ENCODE data around the gene CST6. TPM values are rescaled to one million over a fixed set of nuclear protein-coding genes. Genes with fewer than 3 reads are reported as not detected.
"Not testable (repeated sequence)": the region's sequence is repeated elsewhere in the genome, so short reads cannot be mapped to it uniquely, and the experiment has no call there.

Gene CST6
- total RNA-seq, 2 donors from 2014 or later: 0.56 TPM; not detected in 1

DNA sequence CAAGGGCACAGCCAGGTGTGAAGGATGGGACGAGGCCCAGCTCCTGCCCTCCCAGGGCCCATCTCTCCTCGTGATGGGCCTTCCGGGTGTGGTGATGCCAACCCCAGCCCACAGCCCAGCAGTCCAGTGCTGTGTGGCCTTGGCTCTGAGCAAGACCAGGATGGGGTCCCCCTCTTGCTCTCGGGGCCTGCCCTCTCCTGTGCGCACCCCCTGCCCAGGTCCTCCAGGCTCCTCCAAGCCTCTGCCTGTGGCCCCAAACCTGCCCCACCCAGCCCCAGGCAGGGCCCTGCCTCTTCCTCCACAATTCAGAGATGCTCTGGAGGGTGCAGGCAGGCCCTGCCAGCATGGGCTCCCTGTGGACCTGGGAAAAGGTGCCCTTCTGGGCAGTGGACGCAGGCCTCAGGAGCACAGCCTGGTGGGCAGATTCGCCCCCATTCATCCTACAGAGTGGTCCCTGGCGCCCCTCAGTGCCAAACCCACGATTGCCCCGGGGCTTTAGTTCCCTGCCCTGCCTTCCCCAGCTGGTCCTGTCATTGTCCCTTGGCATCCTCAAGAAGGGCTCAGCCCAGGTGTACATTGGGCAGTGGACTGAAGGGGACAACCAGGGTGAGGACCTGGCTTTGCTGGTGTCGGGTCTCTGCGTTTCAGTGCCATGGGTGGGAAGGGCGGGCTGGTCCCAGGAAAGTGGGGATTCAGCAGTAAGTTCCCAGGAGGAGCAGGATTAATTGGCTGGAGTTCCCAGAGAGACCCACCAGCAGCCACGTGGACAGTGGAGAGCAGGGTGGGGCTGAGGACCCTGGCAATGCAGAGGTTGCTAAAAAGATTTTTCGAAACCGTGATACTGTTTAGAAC is 29.6 kb upstream of the CST6 start:
- intact Hi-C loops (cut with DNase I): no loop called here

DNA sequence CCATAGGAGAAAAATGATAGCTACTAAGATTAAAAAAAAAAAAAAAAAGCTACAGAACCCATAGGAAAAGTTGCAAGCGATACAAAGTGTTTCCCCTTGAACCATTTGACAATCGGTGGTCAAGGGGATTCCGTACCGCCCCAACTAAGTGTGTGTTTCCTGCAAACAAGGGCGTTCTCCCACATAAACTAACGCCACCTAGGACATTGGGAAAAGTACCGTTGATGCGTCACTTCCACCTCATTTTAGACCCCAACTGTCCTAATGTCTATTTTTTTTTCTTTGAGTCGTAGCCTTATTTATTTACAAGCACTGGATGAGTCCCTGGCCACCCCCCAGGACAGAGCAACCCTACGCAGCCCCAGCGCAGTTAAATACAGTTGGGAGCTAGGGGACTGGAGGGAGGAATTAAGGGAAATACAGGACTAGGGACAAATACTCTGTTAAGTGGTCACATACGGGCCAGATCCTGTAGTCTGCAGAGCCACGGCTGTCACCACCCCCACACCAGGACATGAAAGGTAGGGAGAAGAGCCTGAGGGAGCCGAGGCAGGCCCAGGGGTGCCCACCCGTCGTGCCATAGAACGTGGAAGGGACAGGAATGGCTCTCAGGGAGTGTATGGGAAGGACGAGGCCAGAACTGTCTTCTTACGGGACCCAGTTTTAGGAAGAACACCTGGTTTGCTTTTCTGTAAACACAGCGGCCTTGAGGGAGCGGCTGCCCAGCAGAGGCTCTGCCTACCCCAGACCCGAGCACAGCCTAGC is 28.8 kb upstream of the CST6 start:
- DNase-seq (ENCODE audit: low spot score): peak; percentile 56

More for the DNA sequence above, 29.6 kb upstream of the CST6 start:
- DNase-seq (ENCODE audit: low spot score): peak; percentile 56

DNA sequence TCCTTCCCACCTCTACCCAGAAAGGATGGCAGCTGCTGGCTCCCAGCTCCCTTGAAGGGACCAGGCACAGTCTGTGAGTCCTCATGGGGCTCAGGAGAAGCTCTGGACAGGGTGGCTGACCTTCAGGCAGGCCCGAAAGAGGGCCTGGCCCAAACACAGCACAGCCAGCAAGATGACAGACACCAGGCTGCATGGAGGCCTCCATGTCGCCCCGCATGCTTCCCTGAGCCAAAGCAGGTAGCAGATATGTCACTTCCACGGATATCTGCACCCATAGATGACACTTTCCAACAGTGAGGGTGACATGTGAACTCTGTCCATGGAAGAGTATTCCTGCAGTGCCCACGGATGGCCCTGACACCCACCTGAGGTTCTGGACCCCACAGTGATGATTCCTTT is 28.2 kb upstream of the CST6 start:
- intact Hi-C loops (cut with DNase I): no loop called here

More for the DNA sequence above, 28.8 kb upstream of the CST6 start:
- intact Hi-C loops (cut with DNase I): no loop called here

DNA sequence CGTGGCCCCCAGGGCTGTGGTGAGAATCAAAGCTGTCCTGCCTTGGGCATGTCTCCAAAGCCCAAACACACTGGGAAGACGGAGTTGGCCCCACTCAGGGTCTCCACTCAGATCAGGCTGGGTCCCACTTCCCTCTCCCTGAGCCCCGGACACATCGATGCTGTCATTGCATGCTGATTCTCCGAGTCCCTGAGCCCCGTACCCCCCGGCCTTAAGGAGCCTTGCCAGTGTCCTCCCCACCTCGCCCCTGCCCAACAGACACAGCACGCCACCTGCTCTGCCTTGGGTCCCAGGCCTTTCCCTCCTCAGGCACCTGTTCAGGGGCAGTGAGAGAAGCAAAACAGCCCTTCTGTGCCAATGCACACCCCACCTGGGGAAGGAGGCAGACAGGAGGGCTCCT is 24.5 kb upstream of the CST6 start:
- DNase-seq (ENCODE audit: low spot score): peak; percentile 76
- intact Hi-C loops (cut with DNase I): loop anchor here in 1 of 2 donors (5.0 kb wide), 1 partner anchor 105 kb away; no protein-coding TSS in a partner anchor

More for the DNA sequence above, 28.2 kb upstream of the CST6 start:
- DNase-seq (ENCODE audit: low spot score): peak; percentile 58

DNA sequence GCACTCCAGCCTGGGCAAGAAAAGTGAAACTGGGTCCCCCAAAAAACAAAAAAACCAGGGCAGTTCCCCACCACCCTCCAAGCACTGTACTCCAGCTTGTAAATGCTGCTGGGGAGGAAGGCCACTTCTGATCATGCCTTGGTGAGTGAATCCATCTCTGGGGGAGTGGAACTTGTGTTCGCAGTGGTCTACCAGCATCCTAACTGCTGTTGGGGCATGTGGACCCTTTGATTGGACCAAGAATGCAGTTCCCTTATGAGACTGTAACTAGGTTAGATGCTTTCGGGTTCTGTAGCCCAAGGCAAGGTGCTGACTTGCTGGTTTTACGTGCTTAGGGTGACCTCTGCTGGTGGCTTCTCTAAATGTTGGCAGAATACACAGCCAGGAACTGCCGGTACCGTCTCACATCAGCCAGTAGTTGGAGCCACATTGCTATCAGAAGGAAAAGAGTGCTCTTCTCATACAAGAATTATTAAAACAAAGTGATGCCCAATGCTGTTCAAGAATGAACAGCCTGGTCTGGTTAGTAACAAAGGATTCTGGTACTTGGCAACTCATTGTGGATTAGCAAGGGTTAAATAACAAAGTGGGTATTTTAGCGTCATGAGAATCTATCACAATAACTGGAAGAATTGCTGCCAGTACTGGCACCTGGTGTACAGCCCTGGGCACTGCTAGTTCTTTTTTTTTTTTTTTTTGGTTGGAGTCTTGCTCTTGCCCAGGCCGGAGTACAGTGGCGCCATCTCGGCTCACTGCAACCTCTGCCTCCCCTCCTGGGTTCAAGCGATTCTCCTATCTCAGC is 22.8 kb upstream of the CST6 start:
- DNase-seq (ENCODE audit: low spot score): peak; percentile 91
- intact Hi-C loops (cut with DNase I): loop anchor here (2.0 to 5.0 kb wide), 2 partner anchors 104 to 107 kb away; no protein-coding TSS in a partner anchor

DNA sequence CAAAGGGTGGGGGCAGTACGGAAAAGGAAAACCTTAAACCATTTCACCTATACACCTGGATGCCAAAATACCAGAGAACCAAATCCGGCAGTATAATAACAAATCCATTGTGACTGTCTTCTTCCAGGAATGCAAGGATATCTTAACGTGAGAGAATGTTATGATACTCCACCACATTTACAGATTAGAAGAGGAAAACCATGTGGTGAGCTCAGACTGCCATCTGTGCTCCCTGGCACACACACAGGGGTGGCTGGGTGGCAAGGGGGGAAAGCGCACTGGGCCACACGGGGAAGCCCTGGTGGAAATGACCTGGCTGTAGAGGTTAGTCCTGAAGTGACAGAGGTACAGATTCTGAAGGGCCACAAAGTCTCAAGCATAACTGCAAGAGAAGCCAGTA is 19.8 kb upstream of the CST6 start:
- intact Hi-C loops (cut with DNase I): loop anchor here in 1 of 2 donors (10.0 kb wide), 1 partner anchor 357 kb away; the partner anchor contains the start of gene SIPA1
- peak; percentile 24 for DNase-seq (ENCODE audit: low spot score)

DNA sequence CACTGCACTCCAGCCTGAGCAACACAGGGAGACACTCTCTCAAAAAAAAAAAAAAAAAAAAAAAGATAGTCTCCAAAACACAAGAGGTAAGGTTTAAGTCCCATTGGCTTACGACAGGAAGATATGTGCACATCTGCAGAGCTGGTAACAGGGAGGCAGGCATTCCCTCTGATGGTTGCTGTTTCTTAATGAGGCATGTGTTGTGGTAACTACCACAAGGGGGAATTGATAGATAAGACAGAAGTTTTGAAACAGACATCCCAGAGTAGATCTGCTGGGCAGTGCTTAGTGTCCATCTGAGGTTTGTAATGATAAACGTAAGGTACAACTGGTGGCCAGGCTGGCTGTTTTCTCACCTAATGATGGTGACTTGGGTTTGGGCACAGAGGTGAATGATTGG is 14.5 kb upstream of the CST6 start:
- DNase-seq (ENCODE audit: low spot score): no peak
- intact Hi-C loops (cut with DNase I): loop anchor here in 1 of 2 donors (10.0 kb wide), 1 partner anchor 362 kb away; the partner anchor contains the start of gene SIPA1

DNA sequence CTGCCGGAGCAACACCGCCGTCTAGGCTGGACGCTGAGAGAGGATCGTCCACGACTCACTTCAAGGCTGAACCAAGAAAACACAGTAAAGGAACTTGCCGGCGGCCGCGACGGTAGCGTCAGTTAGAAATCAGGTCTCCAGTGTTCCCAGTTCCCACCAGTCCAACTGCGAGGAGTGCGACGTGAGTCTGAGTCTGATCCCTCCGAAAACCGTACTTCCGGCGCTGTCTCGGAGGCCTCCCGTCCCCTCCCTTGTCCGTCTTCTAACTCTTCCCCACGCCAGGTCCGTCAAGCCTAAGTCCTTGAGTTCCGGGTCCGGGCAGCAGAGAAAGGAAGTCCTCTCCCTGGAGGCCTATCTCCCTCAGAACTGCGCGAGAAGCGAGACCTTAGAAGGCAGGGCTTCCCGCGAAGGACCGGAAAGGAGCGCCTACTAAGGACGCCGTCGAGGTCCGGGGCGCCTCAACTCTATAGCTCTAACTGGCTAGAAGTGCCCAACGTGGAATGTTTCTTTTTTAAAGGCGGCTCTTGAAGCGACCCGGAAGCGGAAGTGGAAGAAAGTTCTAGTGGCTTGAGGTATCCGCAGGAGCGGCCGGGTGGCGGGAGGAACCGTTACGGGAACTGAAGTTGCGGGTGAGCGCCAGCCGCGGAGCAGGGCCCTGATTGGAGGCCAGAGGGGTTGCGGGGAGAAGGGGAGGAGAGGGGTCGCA is 9.7 kb upstream of the CST6 start, which contains the start of the genes BANF1 and EIF1AD:
Gene BANF1, plus strand, starts transcription at position 562 of the 706 bp plus-strand sequence. CDS start 748 bp downstream, outside the sequence.
Gene EIF1AD, minus strand, starts transcription at position 216 of the 706 bp plus-strand sequence. CDS start 1,768 bp downstream, outside the sequence.
- DNase-seq (ENCODE audit: low spot score): peak; percentile 98
- intact Hi-C loops (cut with DNase I): no loop called here

DNA sequence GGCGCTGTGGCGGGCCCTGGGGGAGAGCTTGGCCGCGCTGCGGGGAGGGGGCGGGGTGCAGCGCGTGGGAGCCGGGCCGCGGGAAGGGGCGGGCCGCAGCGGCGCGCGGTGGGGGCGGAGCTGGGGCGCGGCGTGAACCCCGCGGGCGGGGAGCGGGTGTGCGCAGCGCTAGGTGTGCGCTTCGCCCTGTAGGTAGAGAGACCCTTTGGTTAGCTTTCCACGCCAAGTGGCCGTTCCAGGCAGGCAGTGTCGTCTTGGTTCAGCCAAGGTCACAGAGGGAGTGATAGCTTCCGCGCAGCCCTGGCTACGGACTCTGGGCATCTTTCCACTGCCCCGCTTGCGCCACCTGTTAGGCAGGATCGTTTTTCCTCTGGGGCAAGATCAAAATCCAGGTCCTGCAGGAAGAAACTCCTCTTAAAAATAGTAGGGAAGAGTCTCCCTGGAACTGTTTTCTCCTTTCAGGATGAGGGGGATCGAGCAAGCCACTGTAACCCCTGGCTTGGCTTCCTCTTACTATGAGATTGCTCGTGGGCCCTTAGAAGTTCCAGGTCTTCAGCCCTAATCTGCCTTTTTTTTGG is 9.1 kb upstream of the CST6 start:
- intact Hi-C loops (cut with DNase I): no loop called here
- no peak for DNase-seq (ENCODE audit: low spot score)

DNA sequence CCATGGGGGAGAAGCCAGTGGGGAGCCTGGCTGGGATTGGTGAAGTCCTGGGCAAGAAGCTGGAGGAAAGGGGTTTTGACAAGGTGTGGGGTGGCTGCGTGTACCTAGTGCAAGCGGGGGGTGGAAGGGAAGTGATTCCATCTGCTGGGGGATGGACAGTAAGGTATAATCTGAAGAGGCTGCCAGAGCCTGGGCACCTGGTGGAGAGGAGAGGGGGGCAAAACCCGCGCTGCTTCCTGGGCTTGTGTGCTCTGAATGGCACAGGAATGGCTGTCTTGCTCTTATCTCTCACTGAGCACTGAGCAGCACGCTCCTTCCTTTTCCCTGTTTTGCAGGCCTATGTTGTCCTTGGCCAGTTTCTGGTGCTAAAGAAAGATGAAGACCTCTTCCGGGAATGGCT is 8.5 kb upstream of the CST6 start:
- intact Hi-C loops (cut with DNase I): no loop called here
- DNase-seq (ENCODE audit: low spot score): no peak

DNA sequence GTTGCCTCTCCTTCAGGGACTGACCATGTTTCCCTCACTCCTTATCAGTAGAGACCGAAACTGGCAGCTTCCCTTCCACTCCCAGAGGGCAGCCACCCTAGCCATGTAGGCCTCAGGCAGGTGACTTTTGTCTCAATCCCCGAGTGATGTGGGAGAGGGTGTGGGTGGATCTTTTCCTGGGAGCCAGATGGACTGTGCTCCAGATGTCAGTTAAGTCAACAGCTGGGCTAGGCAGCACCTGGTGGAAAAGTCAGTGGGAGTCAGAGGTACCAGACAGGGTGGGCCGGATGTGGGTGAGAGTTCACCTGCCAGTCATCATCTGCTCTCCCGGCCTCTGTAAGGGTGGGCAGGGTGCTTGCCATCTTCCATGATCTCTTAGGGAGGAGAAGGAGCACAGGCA is 7.6 kb upstream of the CST6 start:
- intact Hi-C loops (cut with DNase I): no loop called here
- no peak for DNase-seq (ENCODE audit: low spot score)

DNA sequence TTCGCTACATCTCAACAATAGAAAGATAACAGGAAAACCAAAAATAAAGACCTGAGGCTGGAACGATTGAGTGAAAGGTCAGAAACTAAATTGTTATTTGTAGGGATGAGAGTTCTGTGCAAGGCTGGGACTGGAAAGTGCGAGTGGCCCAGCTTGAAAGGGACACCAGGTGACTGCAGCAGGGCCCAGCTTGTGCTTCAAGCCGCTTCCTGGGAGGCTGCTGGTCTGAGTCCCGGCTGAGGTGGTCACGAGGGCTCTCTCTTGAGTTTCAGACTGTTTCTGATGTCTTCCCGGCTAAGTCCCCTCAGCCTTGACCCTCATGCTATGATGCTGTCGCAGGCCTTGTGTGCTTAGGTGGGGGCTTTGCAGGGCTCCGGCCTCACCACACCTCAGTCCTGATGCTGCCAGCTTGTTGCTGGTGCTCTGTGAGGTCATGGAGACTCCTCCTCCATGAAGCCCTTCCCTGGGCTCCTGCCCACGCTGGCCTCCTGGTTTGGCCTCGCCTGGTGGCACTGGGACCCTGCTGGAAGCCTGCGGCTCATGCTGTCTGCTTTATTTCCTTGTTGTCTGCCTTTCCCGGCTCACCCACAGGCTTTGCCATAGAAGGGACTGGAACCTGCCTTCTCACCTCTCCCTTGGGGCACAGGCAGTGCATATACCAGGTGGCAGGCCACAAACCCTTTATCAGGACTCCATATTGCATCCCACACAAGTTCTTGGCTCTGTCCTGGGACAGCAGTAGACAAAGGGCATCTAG is 5.5 kb upstream of the CST6 start:
- intact Hi-C loops (cut with DNase I): no loop called here
- no peak for DNase-seq (ENCODE audit: low spot score)

DNA sequence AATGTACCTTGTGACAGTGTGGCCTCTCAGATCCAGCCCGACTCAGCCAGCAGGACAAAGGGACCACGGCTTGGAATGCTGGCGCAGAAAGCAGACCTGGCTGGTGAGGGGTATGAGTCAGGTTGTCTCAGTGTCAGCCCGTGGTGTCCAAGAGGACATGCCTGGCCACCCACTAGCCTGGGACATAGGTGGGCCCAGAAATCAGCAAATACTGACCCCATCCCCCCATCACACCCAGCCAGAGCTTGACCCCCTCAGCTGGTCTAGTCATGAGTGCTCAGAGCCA is 5.0 kb upstream of the CST6 start:
- DNase-seq (ENCODE audit: low spot score): no peak
- intact Hi-C loops (cut with DNase I): no loop called here

DNA sequence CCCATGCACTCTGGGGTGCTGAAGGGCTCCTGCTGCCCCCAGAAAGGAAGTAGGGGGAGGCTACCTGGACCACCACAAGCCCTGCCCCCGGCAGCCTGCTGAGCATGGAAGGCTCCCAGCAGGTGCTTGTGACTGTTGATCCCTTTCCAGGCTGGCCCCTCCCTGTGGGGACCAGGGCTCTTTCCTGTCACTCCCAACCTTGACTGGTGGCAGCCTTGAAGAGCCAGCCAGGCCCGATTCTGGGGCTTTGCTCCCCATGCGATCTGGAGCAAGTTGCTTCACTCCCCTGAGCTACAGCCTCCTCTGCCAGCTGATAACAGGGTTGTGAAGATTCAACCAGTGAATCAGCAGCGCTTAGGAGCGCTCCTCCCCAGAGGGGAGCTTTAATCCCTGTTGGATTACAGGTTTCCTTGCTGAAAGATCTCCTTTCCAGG is 4.6 kb upstream of the CST6 start:
- DNase-seq (ENCODE audit: low spot score): no peak
- intact Hi-C loops (cut with DNase I): no loop called here

DNA sequence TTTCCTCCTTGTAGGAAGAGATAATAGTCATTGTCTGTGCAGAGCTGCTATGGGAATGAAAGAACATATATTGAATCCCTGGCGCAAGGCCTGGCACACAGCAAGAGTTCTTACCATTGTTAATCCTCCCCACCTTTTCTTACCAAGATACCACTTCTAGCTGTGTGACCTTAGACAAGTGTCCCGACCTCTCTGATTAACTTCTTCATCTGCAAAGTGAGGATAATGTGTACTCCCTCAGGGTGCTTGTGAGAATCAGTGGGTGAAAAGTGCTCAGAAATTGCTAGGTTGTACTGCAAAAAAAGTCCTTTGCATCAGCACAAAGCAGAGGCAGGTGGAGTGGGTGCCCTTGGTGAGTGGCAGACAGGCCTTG is 3.7 kb upstream of the CST6 start:
- no peak for DNase-seq (ENCODE audit: low spot score)
- intact Hi-C loops (cut with DNase I): no loop called here

DNA sequence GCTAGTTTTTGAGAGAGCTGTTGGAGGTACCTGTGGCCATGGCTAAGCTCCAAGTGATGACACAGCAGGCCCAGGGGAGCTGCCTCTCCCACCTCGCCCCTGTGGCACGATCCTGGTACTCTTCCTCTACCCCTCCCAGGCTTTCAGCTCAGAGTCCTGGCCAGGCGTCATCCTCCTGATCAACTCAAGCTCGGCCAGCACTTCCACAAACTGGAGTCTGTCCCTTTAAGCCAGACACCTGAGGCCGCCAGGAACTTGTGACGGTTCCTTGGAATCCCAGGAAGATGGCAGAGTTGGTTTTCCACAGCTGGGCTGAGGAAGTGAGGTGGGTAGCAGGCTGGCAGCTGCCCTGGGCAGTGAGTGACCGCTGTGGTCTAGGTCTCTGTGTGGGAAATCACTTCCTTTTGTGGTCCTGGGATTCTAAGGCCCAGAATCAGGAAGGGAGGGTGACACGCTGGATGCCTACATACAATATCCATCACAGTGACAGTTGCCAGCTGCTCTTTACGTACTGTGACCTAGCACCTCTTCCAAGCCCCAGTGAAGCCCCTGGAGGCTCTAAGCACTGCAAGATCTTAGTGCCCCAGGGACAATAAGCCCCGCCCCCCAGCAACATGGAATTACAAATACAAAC is 3.2 kb upstream of the CST6 start:
- no peak for DNase-seq (ENCODE audit: low spot score)
- intact Hi-C loops (cut with DNase I): no loop called here

DNA sequence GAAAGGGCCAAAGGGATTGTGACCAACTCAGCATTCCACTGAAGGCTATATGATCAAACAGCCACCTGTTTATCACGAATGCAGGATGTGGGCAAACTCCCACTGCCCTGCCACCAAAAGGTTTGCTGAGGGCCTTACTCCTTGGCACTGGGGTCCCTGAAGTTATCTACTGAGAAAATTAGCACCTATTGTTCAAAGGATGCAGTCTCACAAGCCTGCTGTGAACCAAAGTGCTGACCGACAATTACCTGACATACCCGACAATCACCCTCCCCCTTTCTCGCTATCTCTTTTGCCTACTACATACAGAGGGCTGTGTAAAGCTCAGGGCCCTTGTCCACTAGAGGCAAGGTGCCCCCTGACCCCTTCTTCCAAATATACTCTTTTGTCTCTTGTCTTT is 1.8 kb upstream of the CST6 start:
- intact Hi-C loops (cut with DNase I); DNase-seq (ENCODE audit: low spot score): not testable (repeated sequence)

Data from posterior vena cava (tissue), 2 donors.